Measurements from ENCODE around the gene STAP2.

STAP2 gene

DNA sequence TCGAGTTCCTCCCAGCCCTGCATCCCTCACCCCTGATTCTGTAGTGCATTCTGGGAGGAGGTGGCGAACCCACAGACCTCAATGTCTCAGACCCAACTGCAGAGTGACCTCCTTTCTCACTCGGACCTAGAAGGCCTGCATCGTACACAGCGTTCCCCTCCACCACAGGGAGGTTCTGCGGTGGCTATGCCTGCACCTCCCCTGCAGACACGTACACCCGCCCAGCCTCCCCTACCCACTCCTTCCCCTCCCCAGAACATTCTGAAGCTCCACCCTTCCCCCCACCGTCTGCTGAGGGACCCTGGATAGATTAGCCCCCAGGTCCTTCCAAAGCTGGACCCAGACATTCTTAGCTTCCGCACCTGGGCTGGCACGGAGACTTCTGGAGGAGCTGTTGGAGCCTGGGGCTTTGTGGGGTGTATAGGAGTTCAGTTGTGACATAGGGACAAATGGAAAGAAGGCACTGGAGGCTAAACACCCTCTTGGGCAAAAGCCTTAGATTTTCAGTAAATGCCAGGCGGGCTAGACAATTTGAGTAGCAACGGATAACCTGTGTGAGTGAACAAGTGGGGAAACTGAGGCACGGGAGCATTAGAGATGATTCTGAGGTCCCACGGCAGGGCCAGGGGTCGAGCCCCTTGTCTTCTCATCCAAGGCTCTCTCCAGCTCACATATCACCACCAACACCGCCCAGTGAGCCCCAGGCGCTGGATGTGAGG, 34.6 kb downstream of the STAP2 start:
- Histone ChIP-seq H3K9ac (ENCODE audit: low read length) (no peak overlapping the region), H3K27me3 (replicated peaks; ENCODE audit: control insufficient read depth, insufficient read depth, low read length) (peaks cover 8% of the 10 kb centered on the region), H3K4me1 (ENCODE audit: control insufficient read depth, insufficient read depth, low read length) (peaks cover 7% of the 10 kb centered on the region), H3K9me3 (ENCODE audit: control insufficient read depth, low read length) (no peaks in the 10 kb centered on the region), H3K4me3 (ENCODE audit: low read length) (no peak overlapping the region), H3K36me3 (ENCODE audit: control insufficient read depth, insufficient read depth, low read length, severe bottlenecking) (no peaks in the 10 kb centered on the region)
- DNase-seq (ENCODE audit: low read depth): no peak

DNA sequence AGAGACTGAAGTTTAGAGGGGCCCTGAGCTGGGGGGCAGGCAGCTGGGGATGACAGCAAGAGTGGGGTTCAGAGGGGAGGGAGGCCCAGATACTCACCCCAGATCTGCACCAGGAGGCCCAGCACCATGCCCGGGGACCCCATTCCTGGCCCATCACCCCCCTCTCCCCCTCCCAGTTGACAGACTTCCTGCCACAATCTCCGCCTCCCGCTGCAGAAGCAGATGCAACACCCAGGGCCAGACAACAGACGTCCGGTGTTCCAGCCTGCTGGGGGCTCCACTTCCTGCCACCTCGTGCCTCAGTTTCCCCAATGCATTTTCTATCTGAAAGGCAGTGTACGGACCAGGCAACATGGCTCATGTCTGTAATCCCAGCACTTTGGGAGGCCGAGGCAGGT, 36.4 kb downstream of the STAP2 start, which contains the start of gene TMIGD2:
TMIGD2 (minus strand) TSS at position 147 of the 398 bp plus-strand sequence; CDS start at position 143, 4 bp downstream.
- H3K36me3 ChIP-seq (ENCODE audit: control insufficient read depth, insufficient read depth, low read length, severe bottlenecking): no peaks in the 10 kb centered on the region
- peaks cover 7% of the 10 kb centered on the region for H3K4me1 ChIP-seq (ENCODE audit: control insufficient read depth, insufficient read depth, low read length)
- no peak within 1 kb of the TSS for H3K9ac ChIP-seq (ENCODE audit: low read length)
- no peaks in the 10 kb centered on the region for H3K9me3 ChIP-seq (ENCODE audit: control insufficient read depth, low read length)
- no peak for DNase-seq (ENCODE audit: low read depth)
- peaks cover 8% of the 10 kb centered on the region for H3K27me3 ChIP-seq (replicated peaks; ENCODE audit: control insufficient read depth, insufficient read depth, low read length)
- no peak within 1 kb of the TSS for H3K4me3 ChIP-seq (ENCODE audit: low read length)

DNA sequence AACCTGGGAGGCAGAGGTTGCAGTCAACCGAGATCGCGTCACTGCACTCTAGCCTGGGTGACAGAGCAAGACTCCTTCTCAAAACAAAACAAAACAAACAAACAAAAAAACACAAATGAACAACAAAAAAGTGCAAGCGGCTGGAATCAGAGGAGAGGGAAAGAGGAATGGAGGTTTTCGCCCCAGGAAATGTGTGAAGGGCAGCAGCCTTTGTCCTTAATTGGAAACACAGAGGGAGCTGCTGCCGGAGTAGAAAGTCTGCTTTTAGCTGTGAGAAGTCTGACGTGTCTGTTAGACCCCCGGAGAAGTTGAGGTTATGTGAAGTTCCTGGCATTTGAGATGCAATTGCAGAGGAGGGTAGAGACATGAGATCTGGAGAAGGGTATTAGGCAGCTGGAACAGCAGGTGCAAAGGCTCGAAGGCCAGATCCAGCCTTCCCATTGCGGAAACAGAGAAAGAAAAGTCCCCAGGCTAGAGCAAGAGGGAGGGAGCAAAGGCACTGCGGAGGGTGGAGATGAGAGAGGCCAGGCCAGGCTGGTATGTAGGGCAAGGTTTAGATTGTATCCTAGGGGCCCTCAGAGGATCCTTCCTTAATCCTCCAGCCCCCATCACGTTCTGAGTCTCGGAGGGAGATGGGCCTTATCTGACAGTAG, 36.9 kb downstream of the STAP2 start:
- no peaks in the 10 kb centered on the region for H3K36me3 ChIP-seq (ENCODE audit: control insufficient read depth, insufficient read depth, low read length, severe bottlenecking)
- H3K27me3 ChIP-seq (replicated peaks; ENCODE audit: control insufficient read depth, insufficient read depth, low read length): peaks cover 9% of the 10 kb centered on the region
- H3K9me3 ChIP-seq (ENCODE audit: control insufficient read depth, low read length): no peaks in the 10 kb centered on the region
- H3K9ac ChIP-seq (ENCODE audit: low read length): no peak overlapping the region
- peaks cover 7% of the 10 kb centered on the region for H3K4me1 ChIP-seq (ENCODE audit: control insufficient read depth, insufficient read depth, low read length)
- DNase-seq (ENCODE audit: low read depth): no peak
- H3K4me3 ChIP-seq (ENCODE audit: low read length): no peak overlapping the region

DNA sequence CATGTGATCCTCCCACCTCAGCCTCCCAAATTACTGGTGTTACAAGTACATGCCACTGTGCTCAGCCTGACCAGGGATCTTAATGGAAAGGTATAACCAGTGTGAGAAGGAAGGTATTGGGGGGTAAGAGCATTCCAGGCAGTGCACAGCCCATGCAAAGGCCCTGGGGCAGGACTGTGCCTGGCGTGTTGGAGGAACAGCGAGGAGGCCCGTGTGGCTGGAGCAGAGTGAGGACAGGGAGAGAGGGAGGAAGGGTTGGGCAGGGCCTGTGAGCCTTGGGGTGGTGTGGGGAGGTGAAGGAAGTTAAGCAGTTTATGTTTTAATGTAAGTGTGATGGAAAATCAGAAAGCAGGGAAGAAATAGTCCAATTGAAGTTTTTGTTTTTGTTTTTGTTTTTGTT, 38.0 kb downstream of the STAP2 start:
- H3K4me1 ChIP-seq (ENCODE audit: control insufficient read depth, insufficient read depth, low read length): peaks cover 7% of the 10 kb centered on the region
- no peaks in the 10 kb centered on the region for H3K36me3 ChIP-seq (ENCODE audit: control insufficient read depth, insufficient read depth, low read length, severe bottlenecking)
- peaks cover 16% of the 10 kb centered on the region for H3K27me3 ChIP-seq (replicated peaks; ENCODE audit: control insufficient read depth, insufficient read depth, low read length)
- DNase-seq (ENCODE audit: low read depth): no peak
- H3K4me3 ChIP-seq (ENCODE audit: low read length): no peak overlapping the region
- H3K9ac ChIP-seq (ENCODE audit: low read length): no peak overlapping the region
- H3K9me3 ChIP-seq (ENCODE audit: control insufficient read depth, low read length): no peaks in the 10 kb centered on the region

DNA sequence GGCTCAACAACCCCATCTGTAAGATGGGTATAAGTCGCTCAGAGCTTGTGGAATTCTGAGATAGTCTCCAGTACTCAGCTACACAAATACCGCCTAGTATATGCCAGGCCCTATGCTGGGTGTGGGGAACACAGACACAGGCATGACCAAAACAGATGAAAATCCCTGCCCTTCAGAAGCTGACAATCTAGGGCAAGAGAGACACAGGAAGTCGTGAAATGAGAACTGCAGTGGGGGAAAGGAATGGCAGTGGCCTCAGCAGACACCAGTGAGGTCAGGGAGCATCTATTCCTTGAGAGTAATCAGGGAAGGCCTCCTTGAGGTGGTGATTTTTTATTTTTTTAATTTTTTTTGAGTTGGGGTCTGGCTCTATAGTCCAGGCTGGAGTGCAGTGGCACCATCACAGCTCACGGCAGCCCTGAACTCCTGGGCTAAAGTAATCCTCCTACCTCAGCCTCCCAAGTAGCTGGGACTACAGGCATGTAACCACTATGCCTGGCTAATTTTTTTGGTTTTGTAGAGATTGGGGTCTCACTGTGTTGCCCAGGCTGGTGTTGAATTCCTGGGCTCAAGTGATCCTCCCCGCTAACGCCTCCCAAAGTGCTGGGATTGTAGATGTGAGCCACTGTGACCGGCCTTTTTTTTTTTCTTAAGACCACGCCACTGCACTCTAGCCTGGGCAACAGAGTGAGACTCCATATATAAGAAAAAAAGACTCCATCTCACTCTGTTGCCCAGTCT, 39.6 kb downstream of the STAP2 start:
- Histone ChIP-seq H3K9me3 (ENCODE audit: control insufficient read depth, low read length) (no peaks in the 10 kb centered on the region), H3K4me1 (ENCODE audit: control insufficient read depth, insufficient read depth, low read length) (peaks cover 7% of the 10 kb centered on the region), H3K36me3 (ENCODE audit: control insufficient read depth, insufficient read depth, low read length, severe bottlenecking) (no peaks in the 10 kb centered on the region), H3K4me3 (ENCODE audit: low read length) (no peak overlapping the region), H3K9ac (ENCODE audit: low read length) (no peak overlapping the region), H3K27me3 (replicated peaks; ENCODE audit: control insufficient read depth, insufficient read depth, low read length) (peaks cover 21% of the 10 kb centered on the region)
- DNase-seq (ENCODE audit: low read depth): no peak

DNA sequence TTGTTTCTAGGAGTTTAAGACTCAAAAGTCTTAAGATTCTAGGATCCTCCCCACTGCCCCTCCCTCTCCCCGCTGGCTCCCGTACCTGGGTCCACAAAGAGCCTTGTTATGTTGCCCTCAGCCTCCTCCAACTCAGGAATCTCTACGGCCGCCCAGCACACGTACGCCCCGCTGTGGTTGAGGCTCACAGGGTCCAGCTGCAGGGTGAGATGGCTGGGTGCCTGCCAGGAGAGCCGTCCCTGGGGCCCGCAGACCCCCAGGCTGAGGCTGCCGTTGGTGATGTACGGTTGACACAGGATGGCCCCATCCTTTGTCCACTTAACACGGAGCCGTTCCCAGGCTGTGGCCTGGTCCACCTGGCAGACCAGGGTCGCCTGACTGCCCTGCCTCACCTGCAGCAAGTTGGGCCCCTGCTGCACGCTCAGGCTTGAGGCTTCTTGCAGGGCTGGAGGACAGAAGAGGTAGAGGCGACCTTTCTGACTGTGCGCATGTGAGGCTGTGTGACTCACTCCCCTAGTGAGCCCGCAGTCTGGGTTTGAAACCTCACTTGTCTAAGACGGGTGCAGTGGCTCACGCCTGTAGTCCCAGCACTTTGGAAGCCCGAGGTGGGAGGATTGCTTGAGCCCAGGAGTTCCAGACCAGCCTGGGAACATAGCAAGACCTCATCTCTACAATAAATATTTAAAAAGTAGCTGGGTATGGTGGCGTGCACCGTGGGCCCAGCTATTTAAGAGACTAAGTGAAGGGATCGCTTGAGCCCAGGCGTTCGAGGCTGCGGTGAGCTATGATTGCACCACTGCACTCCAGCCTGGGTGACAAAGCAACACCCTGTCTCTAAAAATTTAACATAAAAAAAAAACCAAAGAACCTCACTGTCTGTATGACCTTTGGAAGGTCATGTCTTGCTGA, 40.5 kb downstream of the STAP2 start:
- H3K9ac ChIP-seq (ENCODE audit: low read length): no peak overlapping the region
- no peak for DNase-seq (ENCODE audit: low read depth)
- peaks cover 21% of the 10 kb centered on the region for H3K27me3 ChIP-seq (replicated peaks; ENCODE audit: control insufficient read depth, insufficient read depth, low read length)
- H3K4me1 ChIP-seq (ENCODE audit: control insufficient read depth, insufficient read depth, low read length): peaks cover 7% of the 10 kb centered on the region
- H3K36me3 ChIP-seq (ENCODE audit: control insufficient read depth, insufficient read depth, low read length, severe bottlenecking): no peaks in the 10 kb centered on the region
- H3K9me3 ChIP-seq (ENCODE audit: control insufficient read depth, low read length): no peaks in the 10 kb centered on the region
- no peak overlapping the region for H3K4me3 ChIP-seq (ENCODE audit: low read length)

DNA sequence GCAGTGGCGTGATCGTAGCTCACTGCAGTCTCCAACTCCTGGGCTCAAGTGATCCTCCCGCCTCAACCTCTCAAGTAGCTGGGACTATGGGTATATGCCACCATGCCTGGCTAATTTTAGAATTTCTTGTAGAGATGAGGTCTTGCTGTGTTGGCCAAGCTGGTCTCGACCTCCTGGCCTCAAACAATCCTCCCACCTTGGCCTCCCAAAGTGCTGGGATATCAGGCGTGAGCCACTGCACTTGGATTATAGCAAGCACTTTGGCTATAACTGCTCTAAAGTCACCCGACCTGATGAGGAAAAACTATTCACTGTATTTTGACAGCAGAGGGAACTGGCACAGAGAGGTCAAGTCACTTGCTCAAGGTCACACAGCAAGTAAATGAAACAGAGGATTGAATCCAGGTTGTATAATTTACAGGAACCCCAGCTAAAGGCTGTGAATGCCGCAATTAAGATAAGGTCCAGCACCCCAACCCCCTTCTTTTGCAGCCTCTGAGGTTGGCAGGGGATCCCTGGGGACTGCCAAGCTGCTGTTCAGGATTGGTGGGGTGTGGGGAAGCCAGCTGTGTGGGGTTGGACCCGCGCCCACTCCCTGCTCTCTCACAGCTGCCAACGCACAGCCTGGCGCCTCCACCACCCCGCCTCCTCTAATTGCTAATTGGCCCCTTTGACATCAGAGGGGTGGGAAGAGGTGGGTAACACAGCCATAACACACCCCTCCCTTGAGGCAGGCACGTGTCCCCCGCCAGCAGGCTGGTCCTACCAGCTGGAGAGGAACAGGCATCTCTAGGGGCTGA, 42.5 kb downstream of the STAP2 start:
- no peak for DNase-seq (ENCODE audit: low read depth)
- no peak overlapping the region for H3K4me3 ChIP-seq (ENCODE audit: low read length)
- peaks cover 21% of the 10 kb centered on the region for H3K27me3 ChIP-seq (replicated peaks; ENCODE audit: control insufficient read depth, insufficient read depth, low read length)
- no peaks in the 10 kb centered on the region for H3K36me3 ChIP-seq (ENCODE audit: control insufficient read depth, insufficient read depth, low read length, severe bottlenecking)
- no peak overlapping the region for H3K9ac ChIP-seq (ENCODE audit: low read length)
- H3K9me3 ChIP-seq (ENCODE audit: control insufficient read depth, low read length): no peaks in the 10 kb centered on the region
- no peaks in the 10 kb centered on the region for H3K4me1 ChIP-seq (ENCODE audit: control insufficient read depth, insufficient read depth, low read length)

DNA sequence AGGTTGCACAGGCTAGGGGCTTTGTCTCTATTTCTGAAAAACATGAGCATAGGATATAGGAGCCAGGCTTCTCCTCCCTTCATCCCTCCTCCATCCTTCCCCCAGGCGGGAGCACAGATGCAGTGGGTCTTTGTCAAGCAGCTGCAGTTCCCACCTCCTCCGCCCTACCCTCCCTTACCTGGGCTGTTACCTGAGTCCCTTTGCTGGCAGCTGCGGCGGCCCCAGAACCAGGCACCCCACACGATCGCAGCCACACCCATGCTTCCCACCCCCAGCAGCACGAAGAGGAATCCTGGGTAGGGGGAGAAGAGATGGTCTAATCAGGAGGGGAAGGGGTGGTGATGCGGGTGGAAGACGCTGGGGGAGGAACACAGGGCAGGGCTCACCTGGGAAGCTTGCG, 44.2 kb downstream of the STAP2 start:
- no peak overlapping the region for H3K4me3 ChIP-seq (ENCODE audit: low read length)
- no peaks in the 10 kb centered on the region for H3K4me1 ChIP-seq (ENCODE audit: control insufficient read depth, insufficient read depth, low read length)
- H3K9me3 ChIP-seq (ENCODE audit: control insufficient read depth, low read length): no peaks in the 10 kb centered on the region
- no peak overlapping the region for H3K9ac ChIP-seq (ENCODE audit: low read length)
- no peaks in the 10 kb centered on the region for H3K36me3 ChIP-seq (ENCODE audit: control insufficient read depth, insufficient read depth, low read length, severe bottlenecking)
- peaks cover 27% of the 10 kb centered on the region for H3K27me3 ChIP-seq (replicated peaks; ENCODE audit: control insufficient read depth, insufficient read depth, low read length)
- no peak for DNase-seq (ENCODE audit: low read depth)

DNA sequence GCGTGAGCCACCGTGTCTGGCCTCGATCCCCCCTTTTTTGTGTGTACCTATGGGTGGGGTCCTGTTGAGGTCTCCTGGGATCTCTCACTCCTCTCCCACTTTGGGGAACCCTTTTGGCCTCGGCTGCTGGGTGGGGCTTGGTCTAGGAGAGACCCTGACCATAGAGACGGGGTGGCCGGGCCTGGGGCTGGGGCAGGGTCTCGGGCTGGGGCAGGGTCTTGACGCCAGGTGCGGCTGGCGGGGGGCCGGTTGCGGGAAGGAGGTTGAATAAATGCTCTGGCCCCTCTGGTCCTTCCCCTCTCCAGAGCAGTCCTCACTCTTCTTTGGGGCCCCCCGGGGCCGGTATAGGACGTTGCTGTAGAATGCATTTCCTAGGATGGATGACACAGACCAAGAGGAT, 46.1 kb downstream of the STAP2 start:
- Histone ChIP-seq H3K9me3 (ENCODE audit: control insufficient read depth, low read length) (no peaks in the 10 kb centered on the region), H3K27me3 (replicated peaks; ENCODE audit: control insufficient read depth, insufficient read depth, low read length) (peaks cover 35% of the 10 kb centered on the region), H3K9ac (ENCODE audit: low read length) (no peak overlapping the region), H3K36me3 (ENCODE audit: control insufficient read depth, insufficient read depth, low read length, severe bottlenecking) (no peaks in the 10 kb centered on the region), H3K4me3 (ENCODE audit: low read length) (no peak overlapping the region), H3K4me1 (ENCODE audit: control insufficient read depth, insufficient read depth, low read length) (no peaks in the 10 kb centered on the region)
- DNase-seq (ENCODE audit: low read depth): no peak

DNA sequence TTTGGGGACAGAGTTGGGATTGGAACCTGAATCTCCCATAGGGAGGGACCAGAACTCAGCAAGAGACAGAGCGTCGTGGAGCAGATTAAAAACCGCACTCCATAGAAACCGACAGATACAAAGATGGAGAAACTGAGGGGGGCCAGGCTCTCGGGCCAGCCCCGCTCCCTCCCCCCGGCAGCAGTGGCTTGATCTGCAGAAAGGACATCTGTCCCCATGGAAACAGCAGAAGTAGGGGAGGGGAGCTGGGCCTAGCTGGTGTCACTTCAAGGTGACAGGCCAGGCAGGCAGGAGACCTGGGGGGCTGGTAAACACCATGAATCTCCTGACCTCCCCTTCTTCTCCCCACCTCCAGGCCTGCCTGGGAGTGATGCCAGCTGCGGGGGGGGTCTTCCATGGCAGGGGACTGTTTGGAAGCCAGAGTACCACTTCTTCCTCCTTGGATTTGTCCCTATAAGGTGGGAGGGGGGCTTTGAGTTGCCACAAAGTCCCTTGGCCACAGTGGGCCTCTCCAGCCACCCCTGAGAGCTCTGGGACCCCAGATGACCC, 47.4 kb downstream of the STAP2 start:
- Histone ChIP-seq H3K36me3 (ENCODE audit: control insufficient read depth, insufficient read depth, low read length, severe bottlenecking) (no peaks in the 10 kb centered on the region), H3K27me3 (replicated peaks; ENCODE audit: control insufficient read depth, insufficient read depth, low read length) (peaks cover 35% of the 10 kb centered on the region), H3K9me3 (ENCODE audit: control insufficient read depth, low read length) (no peaks in the 10 kb centered on the region), H3K9ac (ENCODE audit: low read length) (no peak overlapping the region), H3K4me3 (ENCODE audit: low read length) (no peak overlapping the region), H3K4me1 (ENCODE audit: control insufficient read depth, insufficient read depth, low read length) (no peaks in the 10 kb centered on the region)
- no peak for DNase-seq (ENCODE audit: low read depth)
